HG02763 (cell line): ENCODE data around the gene GATAD2A.
"Not testable (repeated sequence)": the region's sequence is repeated elsewhere in the genome, so short reads cannot be mapped to it uniquely, and the experiment has no call there.

Experiments
- ATAC-seq: cut with Tn5 transposase; IDR thresholded peaks from one replicate; pipeline ENCODE4 v1.9.1; 2021; ENCODE audit warnings: mild to moderate bottlenecking, moderate library complexity; ENCODE audit not compliant: unreplicated experiment

The GATAD2A gene

GRCh38 chr19:19387108-19387507, 18.4 kb upstream of the GATAD2A start:
- no peak for ATAC-seq

GRCh38 chr19:19388568-19389555, 16.6 kb upstream of the GATAD2A start:
- ATAC-seq, result no peak

- not testable (repeated sequence) for ATAC-seq
Measured at GRCh38 chr19:19389683-19390082, 15.8 kb upstream of the GATAD2A start.

- not testable (repeated sequence) for ATAC-seq
Measured at GRCh38 chr19:19394333-19394732, 11.1 kb upstream of the GATAD2A start.

DNA sequence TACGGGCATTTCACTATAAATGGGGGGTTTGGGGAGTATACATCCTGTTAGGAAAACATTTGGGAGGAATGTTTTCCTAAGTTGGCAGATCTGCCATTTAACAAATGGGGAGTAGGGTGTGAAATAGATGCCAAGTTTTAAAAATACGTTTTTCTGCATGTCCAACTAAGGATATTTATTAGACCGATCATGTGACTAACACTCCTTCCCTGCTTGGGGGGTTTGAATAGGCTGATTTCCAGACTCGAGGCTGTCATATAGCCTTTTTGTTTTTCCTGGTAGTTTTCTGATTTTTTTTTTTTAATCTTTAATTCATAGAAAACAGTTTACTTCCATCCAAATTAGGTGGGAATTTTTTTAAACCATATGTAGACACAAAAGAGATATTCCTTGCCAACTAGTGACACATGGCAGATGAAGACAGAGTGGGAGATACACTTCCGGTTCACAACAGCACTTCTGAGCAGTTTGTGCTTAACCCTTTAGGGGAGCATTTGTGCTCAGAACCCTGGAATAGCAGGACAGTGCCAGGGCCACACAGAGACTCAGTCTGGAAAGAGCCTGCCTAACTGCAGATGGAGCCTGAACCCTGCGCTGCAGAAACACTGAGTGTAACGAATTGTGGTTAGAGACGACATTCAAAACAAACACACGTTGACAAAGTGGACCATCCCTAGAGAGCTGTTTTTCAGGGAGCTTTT, 5.6 kb upstream of the GATAD2A start:
- no peak for ATAC-seq

GRCh38 chr19:19402656-19403372, 2.7 kb upstream of the GATAD2A start:
- ATAC-seq, result no peak

DNA sequence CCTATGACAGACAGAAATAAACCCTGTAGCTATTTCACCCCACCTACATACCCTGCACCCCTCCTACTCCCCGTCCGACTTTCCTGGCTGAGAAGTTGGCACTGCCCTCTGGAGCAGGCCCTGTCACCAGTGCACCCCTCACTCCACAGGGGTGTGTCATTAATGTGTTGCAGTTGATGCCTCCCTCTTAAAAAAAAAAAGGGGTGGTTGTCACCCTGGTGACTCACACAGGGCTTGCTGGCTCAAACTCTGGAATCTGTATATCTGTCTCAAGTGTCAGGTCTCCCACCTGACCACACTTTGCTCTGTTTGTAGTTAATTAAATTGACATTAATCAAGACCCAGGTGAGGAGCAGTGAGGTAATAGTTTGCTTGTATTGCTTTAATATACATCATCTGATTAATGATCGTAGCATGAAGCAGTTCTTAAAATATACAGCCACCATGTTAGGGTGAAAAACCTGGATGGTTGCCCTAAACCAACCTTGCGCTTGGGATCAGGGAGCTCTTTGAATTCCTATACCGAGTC, 2.0 kb upstream of the GATAD2A start:
- no peak for ATAC-seq

- peak; percentile 15 for ATAC-seq
Measured at GRCh38 chr19:19405971-19406877, 749 bp downstream of the GATAD2A start.

DNA sequence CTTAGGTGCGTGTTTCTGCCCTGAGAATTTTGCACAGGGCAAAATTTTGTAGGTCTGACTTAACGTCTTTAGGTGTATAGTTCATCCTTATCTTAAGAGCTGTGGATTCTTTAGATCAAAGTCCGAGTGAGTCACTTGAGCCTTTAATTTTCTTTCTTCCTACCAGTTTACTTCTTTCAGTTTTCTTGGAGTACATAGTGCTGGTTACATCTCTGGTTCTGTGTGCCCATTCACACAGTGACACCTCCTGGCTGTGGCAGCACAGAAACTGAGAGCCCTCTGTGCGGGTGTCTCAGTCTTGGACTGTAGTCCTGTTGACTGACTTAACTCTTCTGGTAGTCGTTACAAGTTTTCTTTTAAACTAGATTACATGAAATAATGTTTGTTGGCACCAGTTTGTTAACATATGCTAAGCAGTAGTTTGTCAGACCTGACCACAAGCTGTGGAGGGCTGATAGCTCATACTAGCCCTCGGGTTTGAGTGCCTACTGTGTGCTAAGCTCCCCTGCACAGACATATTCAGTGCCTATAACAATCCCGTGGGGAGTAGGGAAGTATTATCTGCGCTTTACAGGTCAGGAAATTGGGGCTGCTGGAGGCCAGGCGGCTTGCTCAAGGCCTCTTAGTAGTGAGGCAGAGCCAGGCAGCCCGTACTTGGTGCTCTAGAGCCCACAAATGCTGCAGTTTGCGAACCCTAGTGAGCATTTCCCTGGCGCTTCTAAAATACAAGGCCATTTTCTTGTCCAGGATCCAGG, 1.6 kb downstream of the GATAD2A start:
- ATAC-seq, result no peak

GRCh38 chr19:19407633-19407930, 2.1 kb downstream of the GATAD2A start:
- ATAC-seq, result no peak

GRCh38 chr19:19409205-19409604, 3.7 kb downstream of the GATAD2A start:
- no peak for ATAC-seq

- ATAC-seq, result no peak
Measured at GRCh38 chr19:19409631-19410030, 4.2 kb downstream of the GATAD2A start.

DNA sequence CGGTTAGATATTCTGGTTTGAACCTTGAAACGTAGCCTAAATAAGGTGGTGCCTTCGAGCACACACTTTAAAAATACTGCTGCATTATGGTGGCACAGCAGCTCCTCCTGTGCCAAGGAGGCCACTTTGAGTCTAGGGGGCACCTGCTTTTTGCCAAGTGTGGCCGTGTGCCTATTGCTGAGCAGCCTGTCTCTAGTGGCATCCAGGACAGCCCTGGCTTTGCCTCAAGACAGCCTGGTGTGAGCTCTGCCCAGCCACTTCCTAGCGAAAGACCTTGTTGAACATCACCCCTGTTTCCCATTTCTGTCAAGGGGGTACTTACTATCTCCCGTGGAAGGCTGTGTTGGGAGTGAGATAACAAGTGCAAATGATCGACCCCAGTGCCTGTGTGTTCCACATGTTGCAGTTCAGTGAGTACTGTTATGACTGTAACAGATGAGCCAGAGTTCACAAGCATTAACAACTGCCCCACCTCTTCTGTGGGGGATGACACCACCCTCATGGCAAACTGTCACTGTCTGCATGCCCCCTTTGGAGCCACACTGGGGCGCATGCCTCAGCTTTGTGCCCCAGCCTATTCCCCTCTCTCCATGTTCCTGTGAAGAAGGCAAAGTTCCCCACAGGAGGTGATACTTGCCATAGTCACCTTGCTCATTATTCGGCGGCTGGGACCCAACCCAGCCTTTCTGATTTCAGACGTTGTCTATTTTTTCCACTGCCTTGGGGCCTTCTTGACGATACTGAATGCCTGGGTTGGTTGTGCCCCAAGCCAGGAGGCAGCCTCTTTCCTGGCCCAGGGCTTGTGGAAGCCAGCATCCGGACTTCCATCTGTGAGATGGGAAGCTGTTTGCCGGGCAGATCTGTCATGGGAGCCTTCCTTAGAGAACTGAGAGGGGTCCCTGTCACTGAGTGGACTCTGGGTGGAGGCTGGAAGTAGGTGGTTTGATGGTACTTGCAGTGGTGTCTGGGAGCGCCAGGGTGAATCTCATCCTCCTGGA, 5.4 kb downstream of the GATAD2A start:
- ATAC-seq, result no peak

DNA sequence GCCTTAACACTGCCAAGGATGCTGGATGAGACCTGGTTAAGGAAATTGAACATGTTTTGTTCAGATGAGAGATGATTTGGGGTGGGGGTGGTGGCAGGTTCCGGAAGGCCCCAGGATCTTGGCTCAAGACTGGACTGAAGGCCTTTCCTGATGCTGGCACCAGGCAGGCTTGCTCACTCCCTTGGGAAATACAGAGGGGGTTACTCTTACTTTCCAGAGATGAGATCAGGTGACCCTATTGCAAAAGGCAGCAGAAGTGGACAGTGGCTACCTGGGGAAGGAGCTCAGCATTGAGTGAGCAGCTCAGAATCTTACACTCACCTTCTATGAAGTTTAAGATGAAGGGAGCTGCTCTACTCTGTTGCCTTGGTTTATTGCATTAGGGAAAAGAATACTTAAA, 10.8 kb downstream of the GATAD2A start:
- ATAC-seq, result no peak

- no peak for ATAC-seq
Measured at GRCh38 chr19:19417046-19417445, 11.6 kb downstream of the GATAD2A start.

DNA sequence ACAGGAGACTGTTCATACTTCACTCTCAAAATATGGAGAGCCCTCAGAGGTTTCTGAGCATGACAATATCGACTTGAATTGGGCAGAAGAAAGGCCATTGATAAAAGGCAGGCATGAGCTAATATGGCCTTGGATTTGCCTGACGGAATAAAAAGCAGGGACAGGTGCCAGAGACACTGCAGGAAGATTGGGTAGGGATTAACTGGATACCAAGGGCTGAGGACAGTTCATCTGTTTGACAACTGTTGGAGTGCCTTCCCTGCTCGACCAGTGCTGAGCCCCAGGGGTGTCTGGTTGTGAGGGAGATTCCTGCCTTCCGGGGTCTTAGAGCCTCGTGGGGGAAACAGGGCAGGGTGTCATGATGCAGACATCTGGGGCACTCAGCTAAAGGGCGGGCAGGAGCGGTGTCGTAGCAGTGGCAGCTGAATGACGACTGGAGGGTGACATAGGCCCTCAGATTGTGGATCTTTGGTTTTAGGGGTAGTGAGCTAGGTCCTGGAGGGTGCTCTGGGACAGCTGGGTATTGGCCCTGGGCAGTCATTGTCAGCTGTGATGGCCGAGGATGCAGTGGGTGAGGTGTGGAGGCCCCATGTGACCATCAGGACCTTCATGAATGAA, 12.3 kb downstream of the GATAD2A start:
- ATAC-seq, result no peak

GRCh38 chr19:19418555-19419260, 13.2 kb downstream of the GATAD2A start:
- no peak for ATAC-seq
